Mammary epithelial cell (primary cell): ENCODE data around the gene RPL36.

ENCODE experiments used
- EZH2 ChIP-seq: IDR thresholded peaks from 2 replicates; pipeline ENCODE4 v1.6.1; 2012; ENCODE audit warnings: low read length, inconsistent platforms, borderline replicate concordance
- TF ChIP-seq, protein P1 (sequence below), 2 donors: IDR thresholded peaks in 1 of 2; conservative IDR thresholded peaks in 1 of 2; 2 replicates each; pipeline ENCODE4 v1.5.1; 2011 to 2012; ENCODE audit warnings: inconsistent platforms in 2 of 2, low read length in 2 of 2, mild to moderate bottlenecking in 2 of 2, control low read depth in 1 of 2, low read depth in 1 of 2; ENCODE audit not compliant: insufficient read depth in 1 of 2; ENCODE audit errors: extremely low read depth in 1 of 2

DNA sequence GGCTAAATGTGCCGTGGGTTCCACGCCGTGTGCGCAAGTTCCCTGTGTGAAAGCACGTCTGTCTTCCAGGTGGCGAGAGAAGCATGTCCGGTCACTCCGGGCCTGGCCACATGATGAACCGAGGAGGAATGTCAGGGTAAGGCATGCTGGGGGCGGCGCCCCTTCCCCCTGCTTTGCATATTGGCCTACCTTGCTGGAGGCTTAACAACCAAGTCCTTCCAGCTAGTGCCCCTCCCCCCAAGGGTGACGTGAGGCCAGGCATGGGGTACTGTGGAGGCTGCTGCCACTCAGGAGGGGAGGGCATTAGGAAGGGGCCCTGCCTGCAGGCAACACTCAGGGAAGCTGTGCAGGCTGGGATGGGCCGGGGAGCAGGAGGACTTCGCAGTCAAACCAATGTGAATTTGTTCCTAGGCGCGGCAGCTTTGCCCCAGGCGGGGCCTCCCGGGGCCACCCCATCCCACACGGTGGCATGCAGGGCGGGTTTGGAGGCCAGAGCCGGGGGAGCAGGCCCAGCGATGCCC lies 22.3 kb upstream of the RPL36 start:
- TF ChIP-seq, protein P1, sequence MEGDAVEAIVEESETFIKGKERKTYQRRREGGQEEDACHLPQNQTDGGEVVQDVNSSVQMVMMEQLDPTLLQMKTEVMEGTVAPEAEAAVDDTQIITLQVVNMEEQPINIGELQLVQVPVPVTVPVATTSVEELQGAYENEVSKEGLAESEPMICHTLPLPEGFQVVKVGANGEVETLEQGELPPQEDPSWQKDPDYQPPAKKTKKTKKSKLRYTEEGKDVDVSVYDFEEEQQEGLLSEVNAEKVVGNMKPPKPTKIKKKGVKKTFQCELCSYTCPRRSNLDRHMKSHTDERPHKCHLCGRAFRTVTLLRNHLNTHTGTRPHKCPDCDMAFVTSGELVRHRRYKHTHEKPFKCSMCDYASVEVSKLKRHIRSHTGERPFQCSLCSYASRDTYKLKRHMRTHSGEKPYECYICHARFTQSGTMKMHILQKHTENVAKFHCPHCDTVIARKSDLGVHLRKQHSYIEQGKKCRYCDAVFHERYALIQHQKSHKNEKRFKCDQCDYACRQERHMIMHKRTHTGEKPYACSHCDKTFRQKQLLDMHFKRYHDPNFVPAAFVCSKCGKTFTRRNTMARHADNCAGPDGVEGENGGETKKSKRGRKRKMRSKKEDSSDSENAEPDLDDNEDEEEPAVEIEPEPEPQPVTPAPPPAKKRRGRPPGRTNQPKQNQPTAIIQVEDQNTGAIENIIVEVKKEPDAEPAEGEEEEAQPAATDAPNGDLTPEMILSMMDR (conservative IDR thresholded peaks at IDR 0.05 in 1 of 2, IDR thresholded peaks at IDR 0.05 in 1 of 2; ENCODE audit: extremely low read depth in 1 of 2, insufficient read depth in 1 of 2, low read depth in 1 of 2, low read length in 2 of 2) = no peak
- TF ChIP-seq EZH2 = no peak
